Glomerular visceral epithelial cell (primary cell): ENCODE measurements around the gene AFMID.

Source experiments
- DNase-seq: peaks from one replicate; pipeline ENCODE4 v3.0.0-alpha.2; 2016; ENCODE audit errors: extremely low spot score

AFMID gene

GRCh38 chr17:78255029-78255656 is 68.0 kb downstream of the AFMID start:
- no peak for DNase-seq

- no peak for DNase-seq
These were observed 69.0 kb downstream of the AFMID start for GRCh38 chr17:78255953-78256706.

GRCh38 chr17:78256707-78257591 is 69.8 kb downstream of the AFMID start:
- no peak for DNase-seq
